HG03558 (cell line): ENCODE results near the gene KIF2C.
"Not testable (repeated sequence)": the region's sequence is repeated elsewhere in the genome, so short reads cannot be mapped to it uniquely, and the experiment has no call there.

Experiments used
- ATAC-seq: cut with Tn5 transposase; IDR thresholded peaks from one replicate; pipeline ENCODE4 v1.9.1; 2021; ENCODE audit warnings: moderate number of reproducible peaks; ENCODE audit not compliant: unreplicated experiment; ENCODE audit errors: extremely low read depth

KIF2C gene

GRCh38 chr1:44766421-44766820 lies 26.8 kb downstream of the KIF2C start:
- not testable (repeated sequence) for ATAC-seq

GRCh38 chr1:44775078-44775929 lies 35.7 kb downstream of the KIF2C start, which contains the start of gene RPS8:
Gene RPS8 (plus strand): TSS chr1:44775540. CDS start chr1:44775597, 57 bp downstream.
- ATAC-seq = peak; percentile 57

- ATAC-seq = no peak
Observed at GRCh38 chr1:44775930-44776729, 36.5 kb downstream of the KIF2C start.

GRCh38 chr1:44776730-44777068 lies 37.1 kb downstream of the KIF2C start:
- ATAC-seq = no peak

GRCh38 chr1:44777547-44777946 lies 37.9 kb downstream of the KIF2C start:
- ATAC-seq = no peak

DNA sequence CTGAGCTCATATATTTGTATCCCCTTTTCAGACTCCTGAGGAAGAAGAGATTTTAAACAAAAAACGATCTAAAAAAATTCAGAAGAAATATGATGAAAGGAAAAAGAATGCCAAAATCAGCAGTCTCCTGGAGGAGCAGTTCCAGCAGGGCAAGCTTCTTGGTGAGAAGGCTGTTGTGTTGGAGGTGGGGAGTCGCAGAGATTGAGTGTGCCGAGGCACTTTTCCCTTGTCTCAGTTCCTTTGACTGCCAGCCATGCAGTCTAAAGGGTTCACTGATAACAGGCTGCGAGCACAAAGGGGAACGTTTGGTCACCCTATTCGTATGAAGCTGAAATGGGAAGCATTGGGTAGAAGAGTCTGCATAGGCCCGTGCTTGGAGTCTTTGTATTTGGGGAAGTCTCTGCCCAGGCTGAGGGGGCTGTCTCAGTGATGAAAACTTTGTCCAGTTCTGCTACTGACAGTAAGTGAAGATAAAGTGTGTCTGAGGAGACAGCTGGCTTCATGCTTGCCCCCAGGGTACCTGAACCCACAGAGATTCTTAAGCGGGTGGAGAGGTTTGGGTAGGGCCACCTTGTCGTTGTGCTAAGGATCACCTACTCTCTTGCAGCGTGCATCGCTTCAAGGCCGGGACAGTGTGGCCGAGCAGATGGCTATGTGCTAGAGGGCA lies 38.5 kb downstream of the KIF2C start:
- no peak for ATAC-seq

DNA sequence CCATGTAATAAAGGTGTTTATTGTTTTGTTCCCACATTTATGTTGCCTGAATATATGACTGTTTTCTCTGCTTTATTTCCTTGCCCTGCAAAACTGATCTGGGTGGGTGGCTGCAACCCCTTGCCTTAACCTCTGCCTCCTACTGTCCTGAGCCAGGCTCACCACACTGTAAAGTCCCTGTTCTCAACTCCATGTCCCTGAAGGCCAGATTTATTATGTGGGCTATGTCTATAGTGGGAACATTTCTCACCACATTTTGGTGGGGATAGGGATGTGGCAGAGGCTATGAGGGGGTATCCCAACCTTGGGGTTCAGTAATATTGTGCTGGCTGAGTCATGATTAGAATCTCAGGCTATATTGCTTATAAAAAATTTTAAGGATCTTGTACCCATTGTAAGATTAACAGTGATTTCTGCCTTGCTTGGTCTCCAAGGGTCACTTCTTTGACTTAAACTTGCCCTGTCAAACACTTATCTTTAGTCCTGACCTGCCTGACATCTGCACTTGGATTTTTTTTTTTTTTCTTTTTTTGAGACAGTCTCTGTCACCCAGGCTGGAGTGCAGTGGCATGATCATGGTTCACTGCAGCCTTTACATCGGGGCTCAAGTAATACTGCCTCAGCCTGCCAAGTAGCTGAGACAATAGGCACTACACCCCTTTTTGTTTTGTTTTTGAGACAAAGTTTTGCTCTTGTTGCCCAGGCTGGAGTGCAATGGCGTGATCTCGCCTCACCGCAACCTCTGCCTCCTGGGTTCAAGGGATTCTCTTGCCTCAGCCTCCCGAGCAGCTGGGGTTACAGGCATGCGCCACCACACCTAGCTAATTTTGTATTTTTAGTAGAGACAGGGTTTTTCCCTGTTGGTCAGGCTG lies 39.3 kb downstream of the KIF2C start:
- ATAC-seq = no peak

DNA sequence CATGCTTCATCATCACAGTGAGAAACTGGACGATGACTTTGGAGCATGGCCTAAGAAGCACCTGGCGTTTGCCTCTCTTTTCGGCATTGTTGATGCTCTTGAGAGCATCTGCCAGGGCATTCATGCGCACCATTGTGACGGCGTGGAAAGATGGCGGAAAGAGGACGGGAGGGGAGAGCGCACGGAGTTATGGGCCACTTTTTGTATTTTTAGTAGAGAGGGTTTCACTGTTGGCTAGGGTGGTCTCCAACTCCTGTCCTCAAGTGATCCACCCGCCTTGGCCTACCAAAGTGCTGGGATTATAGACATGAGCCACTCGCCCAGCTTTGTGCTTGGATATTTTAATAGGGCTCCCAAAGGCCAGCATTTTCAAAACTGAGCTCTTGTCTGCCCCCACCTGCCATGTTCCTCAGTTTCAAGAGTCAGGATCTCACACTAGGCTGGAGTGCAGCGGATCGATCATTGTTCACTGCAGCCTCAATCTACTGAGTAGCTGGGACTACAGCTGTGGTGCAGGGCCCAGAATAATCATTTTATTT lies 41.0 kb downstream of the KIF2C start:
- ATAC-seq = no peak

GRCh38 chr1:44783697-44784093 lies 44.1 kb downstream of the KIF2C start:
- no peak for ATAC-seq

DNA sequence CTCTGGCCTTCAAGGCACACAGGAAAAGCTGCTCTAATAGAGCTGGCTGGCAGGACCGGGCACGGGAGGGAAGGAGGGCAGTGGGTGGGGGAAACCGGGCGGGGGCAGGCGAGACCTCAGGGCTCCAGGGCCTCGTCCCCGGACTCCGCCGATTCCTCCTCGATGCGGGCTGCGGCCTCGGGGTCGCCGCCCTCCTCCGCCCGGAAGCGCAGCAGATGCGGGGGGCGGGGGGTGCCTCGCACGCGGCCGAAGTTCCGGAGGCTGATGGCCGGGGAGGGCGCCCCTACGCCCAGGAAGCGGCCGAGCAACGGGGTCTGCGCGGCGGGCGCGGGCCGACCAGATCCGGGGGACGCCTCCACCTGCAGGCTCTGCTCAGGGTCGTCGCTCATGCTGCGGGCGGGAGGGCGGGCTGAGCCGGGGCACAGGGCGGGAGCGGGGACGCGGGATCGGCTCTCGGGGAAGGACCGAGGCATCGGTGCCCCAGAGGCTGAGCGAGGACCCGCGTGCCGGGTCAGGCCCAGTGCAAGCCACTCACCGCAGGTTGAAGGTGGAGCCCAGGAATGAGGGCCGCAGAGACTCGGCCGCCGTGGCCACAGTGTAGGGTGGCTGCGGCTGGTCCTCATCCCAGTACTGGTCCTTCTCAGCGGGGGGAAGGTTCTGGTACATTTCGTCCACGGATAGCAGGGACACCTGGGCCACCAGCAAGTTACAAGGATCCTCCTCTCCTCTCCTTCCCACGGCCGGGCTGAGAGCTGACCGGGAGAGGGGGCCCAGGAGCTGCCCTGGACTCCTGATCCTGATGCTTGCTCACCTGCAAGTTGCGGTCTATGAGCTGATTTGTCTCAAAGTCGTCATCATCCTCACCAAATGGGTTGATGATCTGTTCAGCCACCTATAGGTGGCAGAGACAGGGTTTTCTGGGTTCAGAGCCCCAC lies 44.7 kb downstream of the KIF2C start:
- ATAC-seq = no peak

GRCh38 chr1:44785029-44785380 lies 45.4 kb downstream of the KIF2C start:
- no peak for ATAC-seq

DNA sequence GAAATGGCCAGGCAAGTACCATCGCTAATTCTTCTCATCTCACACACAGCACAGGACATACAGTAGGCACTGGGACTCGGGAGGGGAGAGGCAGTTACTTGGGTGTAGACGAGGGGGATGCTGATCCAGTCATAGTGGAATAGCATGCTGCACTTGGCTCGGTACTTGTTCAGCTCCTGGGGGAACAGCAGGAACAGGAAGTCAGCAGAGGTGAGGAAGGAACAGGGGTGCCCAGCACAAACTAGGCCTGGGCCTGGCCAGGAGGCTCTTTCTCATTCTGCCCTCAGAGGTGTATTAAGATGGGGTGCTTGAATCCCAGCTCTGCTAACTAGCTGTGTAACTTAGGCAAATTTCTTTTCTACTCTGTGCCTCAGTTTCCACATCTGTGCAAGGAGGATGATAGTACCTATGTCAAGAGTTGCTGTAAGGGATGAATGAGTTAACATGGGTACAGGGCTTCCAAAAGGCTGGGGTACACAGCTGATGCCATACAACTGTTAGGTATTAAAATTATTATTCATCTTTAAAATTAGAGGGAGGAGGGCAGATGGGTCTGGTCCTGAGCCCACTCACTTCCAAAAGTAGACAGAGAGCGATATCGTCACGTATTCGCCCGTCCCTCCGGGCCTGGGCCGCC lies 46.0 kb downstream of the KIF2C start:
- ATAC-seq = no peak

DNA sequence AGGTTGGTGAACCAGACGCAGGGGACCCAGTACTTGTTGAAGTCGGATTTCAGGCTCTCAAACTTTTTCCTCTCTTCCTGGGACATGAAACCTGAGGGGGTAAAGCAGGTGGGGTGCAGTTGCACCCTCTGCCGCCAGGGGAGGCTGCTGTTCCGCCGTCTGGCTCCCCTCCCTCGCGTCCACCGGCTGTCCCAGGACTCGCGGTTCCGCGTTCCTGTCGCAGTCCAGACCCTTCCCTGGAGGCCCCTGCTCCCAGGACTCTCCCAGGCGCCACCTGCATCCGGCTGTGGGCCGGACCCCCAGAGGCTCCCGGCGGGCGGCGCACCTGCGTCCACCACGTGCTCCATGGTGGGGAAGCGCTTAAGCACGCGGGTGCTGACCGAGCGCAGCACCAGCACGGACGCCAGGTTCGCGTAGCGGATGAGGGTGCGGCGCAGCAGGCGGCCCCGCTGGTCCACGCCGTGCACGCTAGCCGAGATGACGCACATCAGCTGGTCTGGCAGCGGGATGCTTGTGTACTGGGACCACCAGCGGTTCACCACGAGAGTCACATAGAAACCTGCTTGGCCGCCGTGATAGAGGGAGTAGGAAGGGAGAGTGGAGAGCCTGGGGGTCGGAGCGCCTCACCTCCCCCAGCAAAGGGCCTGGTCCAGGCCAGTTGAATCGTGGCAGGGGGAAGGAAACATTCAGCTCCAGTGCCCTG lies 46.7 kb downstream of the KIF2C start:
- ATAC-seq = no peak

DNA sequence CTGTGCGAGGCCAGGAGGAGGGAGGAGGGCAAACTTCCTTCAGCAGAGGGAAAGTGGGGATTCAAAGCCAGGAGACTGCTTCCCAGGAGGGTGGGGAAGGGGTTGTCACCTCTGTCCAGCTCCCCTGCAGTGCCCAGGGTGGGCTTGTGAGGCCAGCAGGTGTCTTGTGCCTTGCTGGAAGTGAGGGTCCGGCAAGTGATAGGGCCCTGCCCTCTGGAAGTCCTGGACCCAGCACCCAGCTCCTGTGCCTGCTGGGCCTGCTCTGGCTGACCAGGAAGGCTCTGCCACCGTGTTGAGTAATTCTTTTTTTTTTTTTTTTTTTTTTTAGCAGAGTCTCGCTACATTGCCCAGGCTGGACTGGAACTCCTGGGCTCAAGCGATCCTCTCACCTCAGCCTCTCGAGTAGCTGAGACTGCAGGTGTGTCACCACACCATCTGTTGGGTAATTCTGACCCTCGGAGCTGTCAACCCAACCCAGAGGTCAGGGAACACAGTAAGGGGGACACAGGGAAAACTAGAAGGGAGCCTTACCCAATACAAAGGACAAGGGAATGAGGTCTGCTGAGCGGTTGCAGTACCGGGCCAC lies 47.3 kb downstream of the KIF2C start:
- no peak for ATAC-seq

DNA sequence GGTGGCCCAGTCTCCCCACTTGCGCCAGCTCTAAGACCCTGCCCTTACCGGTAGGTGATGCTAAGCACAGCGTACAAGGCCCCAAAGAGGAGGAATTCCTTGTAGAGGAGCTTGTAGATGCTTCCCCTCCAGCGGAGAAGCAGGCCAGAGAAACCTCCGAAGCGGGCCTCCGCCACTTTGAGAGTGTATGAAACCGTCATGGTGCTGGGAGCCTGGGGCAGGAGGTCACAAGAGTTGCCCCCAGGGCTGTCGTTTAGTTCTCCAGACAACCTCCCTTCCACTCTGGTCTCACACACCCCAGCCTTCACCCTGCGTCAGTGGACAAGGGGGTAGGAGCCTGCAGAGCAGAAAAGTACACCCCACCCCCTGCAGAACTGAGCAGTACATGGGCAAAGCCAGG lies 47.9 kb downstream of the KIF2C start:
- ATAC-seq = no peak

GRCh38 chr1:44788120-44788860 lies 48.7 kb downstream of the KIF2C start, which contains the start of gene BEST4:
Gene BEST4 (minus strand): TSS chr1:44788170. CDS start chr1:44787705, 465 bp downstream.
- no peak for ATAC-seq
